T-helper 2 cell treated with Interferon-gamma antibody and Interleukin-4, amounts not matched to agents 100 ng/mL and 5 ng/mL, for 36 hours (primary cell): Measurements from ENCODE around the gene WDR35. TPM values are rescaled to one million over a fixed set of nuclear protein-coding genes. Genes with fewer than 3 reads are reported as not detected.

Source experiments
- intact Hi-C: fragments of 100-400 bp; cut with micrococcal nuclease; formaldehyde crosslinking; loops from one replicate; pipeline ENCODE4 v1.15.1; 2023
- total RNA-seq: library from RNA; stranded (reverse); gene quantifications from 2 replicates; pipeline ENCODE4 v1.2.3, GENCODE V29; 2022

WDR35 gene
- 3.6 TPM in 2 replicates for total RNA-seq

- intact Hi-C loops: loop anchor here (1.0 to 10.0 kb wide), 5 partner anchors 19 to 835 kb away; partner anchors contain the start of genes LAPTM4A, LDAH and MATN3
Observed at GRCh38 chr2:19989667-19990415, at the start of gene WDR35. TSS of gene WDR35 (minus strand) at chr2:19990105. CDS start at chr2:19990015, 90 bp downstream.

GRCh38 chr2:20037660-20038059 lies 47.8 kb upstream of the WDR35 start:
- intact Hi-C loops: no loop called here

- intact Hi-C loops: no loop called here
Observed at GRCh38 chr2:20035955-20036666, 46.2 kb upstream of the WDR35 start.

- intact Hi-C loops: no loop called here
Observed at GRCh38 chr2:20034821-20035220, 44.9 kb upstream of the WDR35 start.

- intact Hi-C loops: no loop called here
Observed at GRCh38 chr2:20034218-20034617, 44.3 kb upstream of the WDR35 start.

- intact Hi-C loops: no loop called here
Observed at GRCh38 chr2:20033322-20033721, 43.4 kb upstream of the WDR35 start.

GRCh38 chr2:20030224-20030623 lies 40.3 kb upstream of the WDR35 start:
- intact Hi-C loops: no loop called here

GRCh38 chr2:20027705-20028434 lies 38.0 kb upstream of the WDR35 start:
- intact Hi-C loops: no loop called here

GRCh38 chr2:20027260-20027677 lies 37.4 kb upstream of the WDR35 start:
- intact Hi-C loops: no loop called here

GRCh38 chr2:20025065-20025786 lies 35.3 kb upstream of the WDR35 start:
- intact Hi-C loops: no loop called here

GRCh38 chr2:20023688-20024087 lies 33.8 kb upstream of the WDR35 start:
- intact Hi-C loops: no loop called here

- intact Hi-C loops: no loop called here
Observed at GRCh38 chr2:20021405-20022009, 31.6 kb upstream of the WDR35 start.

GRCh38 chr2:20019747-20020146 lies 29.8 kb upstream of the WDR35 start:
- intact Hi-C loops: loop anchor here (5.0 kb wide), 1 partner anchor 62 kb away; no protein-coding TSS in a partner anchor

- intact Hi-C loops: loop anchor here (5.0 kb wide), 1 partner anchor 61 kb away; no protein-coding TSS in a partner anchor
Observed at GRCh38 chr2:20018601-20019152, 28.8 kb upstream of the WDR35 start.

- intact Hi-C loops: loop anchor here (5.0 kb wide), 1 partner anchor 59 kb away; no protein-coding TSS in a partner anchor
Observed at GRCh38 chr2:20016346-20016745, 26.4 kb upstream of the WDR35 start.

- intact Hi-C loops: loop anchor here (1.0 to 5.0 kb wide), 3 partner anchors 35 to 83 kb away; partner anchors contain the start of gene LAPTM4A
Observed at GRCh38 chr2:20015482-20016083, 25.7 kb upstream of the WDR35 start.

- intact Hi-C loops: loop anchor here (2.0 kb wide), 1 partner anchor 22 kb away; the partner anchor contains the start of gene WDR35
Observed at GRCh38 chr2:20013126-20013849, 23.4 kb upstream of the WDR35 start.

- intact Hi-C loops: loop anchor here (2.0 kb wide), 1 partner anchor 22 kb away; the partner anchor contains the start of gene WDR35
Observed at GRCh38 chr2:20012282-20013125, 22.6 kb upstream of the WDR35 start, which contains the start of gene MATN3. TSS of gene MATN3 (minus strand) at chr2:20012668. CDS start at chr2:20012631, 37 bp downstream.
